ENCODE measurements around the gene SLC2A13. TPM values are rescaled to one million over a fixed set of nuclear protein-coding genes. Genes with fewer than 3 reads are reported as not detected.

SLC2A13 gene
- total RNA-seq, 4 donors from 2014 or later: 1.4 to 2.8 (median 2.3) TPM

DNA sequence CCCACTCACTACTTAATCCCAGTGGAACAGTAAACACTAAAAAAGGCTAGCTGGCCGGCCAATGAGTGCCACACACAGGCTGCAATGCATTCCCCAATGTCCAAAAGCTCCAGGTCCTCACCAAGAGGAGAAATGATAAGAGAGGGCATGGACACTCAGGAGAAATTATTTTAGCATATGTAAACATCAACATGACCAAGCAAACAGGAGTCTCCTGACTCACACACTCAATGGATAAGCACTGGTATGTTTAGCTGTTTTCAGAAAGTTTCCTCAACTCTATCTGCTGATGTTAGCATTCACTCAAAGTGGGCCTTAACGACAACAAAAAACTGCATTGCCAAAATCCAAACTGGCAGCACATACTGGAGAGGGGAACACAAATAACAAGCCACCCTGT lies 105.0 kb downstream of the SLC2A13 start:
- Histone ChIP-seq H3K4me3 (no peak overlapping the region), H3K4me1 (no peaks in the 10 kb centered on the region), H3K9me3 (no peaks in the 10 kb centered on the region), H3K27ac (no peak overlapping the region), H3K36me3 (no peaks in the 10 kb centered on the region), H3K27me3 (no peaks in the 10 kb centered on the region)
- ATAC-seq (no peak), DNase-seq (no peak)
- intact Hi-C loops (cut with DNase I; ENCODE audit: low total_unique reads) (no loop called here), in situ Hi-C loops (cut with MboI; ENCODE audit: low sequenced_read_pairs in 4 of 4) (loop anchor here in 1 of 4 donors (25.0 kb wide), 1 partner anchor 111 kb away; the partner anchor contains the start of gene SLC2A13)
- TF ChIP-seq POLR2A (IDR thresholded peaks at IDR 0.05): no peak
- TF ChIP-seq, protein P1, sequence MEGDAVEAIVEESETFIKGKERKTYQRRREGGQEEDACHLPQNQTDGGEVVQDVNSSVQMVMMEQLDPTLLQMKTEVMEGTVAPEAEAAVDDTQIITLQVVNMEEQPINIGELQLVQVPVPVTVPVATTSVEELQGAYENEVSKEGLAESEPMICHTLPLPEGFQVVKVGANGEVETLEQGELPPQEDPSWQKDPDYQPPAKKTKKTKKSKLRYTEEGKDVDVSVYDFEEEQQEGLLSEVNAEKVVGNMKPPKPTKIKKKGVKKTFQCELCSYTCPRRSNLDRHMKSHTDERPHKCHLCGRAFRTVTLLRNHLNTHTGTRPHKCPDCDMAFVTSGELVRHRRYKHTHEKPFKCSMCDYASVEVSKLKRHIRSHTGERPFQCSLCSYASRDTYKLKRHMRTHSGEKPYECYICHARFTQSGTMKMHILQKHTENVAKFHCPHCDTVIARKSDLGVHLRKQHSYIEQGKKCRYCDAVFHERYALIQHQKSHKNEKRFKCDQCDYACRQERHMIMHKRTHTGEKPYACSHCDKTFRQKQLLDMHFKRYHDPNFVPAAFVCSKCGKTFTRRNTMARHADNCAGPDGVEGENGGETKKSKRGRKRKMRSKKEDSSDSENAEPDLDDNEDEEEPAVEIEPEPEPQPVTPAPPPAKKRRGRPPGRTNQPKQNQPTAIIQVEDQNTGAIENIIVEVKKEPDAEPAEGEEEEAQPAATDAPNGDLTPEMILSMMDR (IDR thresholded peaks at IDR 0.05 in 4 of 5, conservative IDR thresholded peaks at IDR 0.05 in 1 of 5): no peak

DNA sequence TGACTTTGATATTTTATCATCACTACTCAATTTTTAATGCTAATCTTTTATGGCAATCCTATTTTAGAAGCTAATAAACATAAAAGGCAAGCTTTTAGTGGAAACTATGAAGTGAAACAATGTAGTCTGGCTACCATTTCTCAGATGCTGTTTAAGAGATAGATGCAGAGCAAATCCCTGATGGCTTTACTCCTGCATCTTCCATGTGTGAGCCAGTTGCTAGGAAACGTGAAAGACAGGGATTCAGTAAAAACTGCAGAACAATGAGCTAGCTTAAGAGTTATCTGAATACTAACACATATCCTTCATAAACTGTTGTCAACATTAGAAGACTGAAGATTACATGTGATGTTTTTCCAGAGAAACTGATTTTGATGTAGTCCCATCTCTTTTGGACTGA lies 112.6 kb downstream of the SLC2A13 start:
- no peak overlapping the region for H3K27ac ChIP-seq
- no peak overlapping the region for H3K4me3 ChIP-seq
- in situ Hi-C loops (cut with MboI; ENCODE audit: low sequenced_read_pairs in 4 of 4) (no loop called here), intact Hi-C loops (cut with DNase I; ENCODE audit: low total_unique reads) (no loop called here)
- no peak for TF ChIP-seq POLR2A (IDR thresholded peaks at IDR 0.05)
- TF ChIP-seq, protein P1 (IDR thresholded peaks at IDR 0.05 in 4 of 5, conservative IDR thresholded peaks at IDR 0.05 in 1 of 5): no peak
- H3K4me1 ChIP-seq: no peaks in the 10 kb centered on the region
- H3K9me3 ChIP-seq: no peaks in the 10 kb centered on the region
- ATAC-seq: no peak
- H3K27me3 ChIP-seq: no peaks in the 10 kb centered on the region
- no peak for DNase-seq
- no peaks in the 10 kb centered on the region for H3K36me3 ChIP-seq

DNA sequence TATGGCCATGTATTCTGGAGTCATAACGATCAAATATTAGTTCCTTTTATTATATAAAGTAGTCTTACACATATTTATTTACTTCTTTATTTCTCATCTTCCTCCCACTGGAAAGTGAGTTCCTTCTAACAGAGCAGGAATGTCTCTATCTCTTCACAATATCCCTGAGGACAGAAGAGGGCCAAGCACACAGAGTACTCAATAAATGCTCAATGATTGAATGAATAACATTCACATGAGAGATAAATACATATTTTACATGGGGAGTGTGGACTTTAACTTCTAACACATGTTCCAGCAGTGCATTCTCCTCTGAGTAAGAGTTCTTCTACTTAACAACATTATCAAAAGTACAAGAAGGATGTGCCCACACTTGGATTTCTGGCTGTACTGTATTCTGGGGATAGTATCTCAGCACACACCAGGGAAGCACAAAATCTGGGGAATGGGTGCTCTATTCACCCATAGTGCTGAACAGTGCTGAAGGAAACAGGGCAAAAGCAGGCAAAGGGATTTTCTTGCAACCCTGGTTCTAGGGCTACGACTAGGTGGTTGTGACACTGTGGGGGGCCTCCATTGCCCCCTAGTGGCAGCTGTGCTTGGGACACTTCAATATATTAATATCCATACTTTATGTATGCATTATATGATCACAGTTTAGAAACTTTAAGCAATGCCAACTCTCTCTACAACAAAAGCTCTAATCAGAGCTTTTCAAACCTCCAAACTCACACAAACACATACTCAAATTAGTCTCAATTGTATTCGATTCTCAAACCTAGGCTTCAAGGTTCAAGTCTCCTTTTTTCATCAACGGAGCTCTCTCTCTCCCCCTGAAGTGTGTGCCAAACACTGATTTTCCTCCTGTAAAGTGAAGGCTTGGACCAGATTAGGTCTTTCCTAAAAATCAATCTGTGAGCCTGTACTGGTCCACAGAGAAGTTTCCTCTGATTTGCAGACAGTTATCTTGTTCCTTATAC lies 115.5 kb downstream of the SLC2A13 start:
- Histone ChIP-seq H3K4me3 (no peak overlapping the region), H3K9me3 (no peaks in the 10 kb centered on the region), H3K36me3 (no peaks in the 10 kb centered on the region), H3K4me1 (no peaks in the 10 kb centered on the region), H3K27me3 (no peaks in the 10 kb centered on the region), H3K27ac (no peak overlapping the region)
- in situ Hi-C loops (cut with MboI; ENCODE audit: low sequenced_read_pairs in 4 of 4): no loop called here
- ATAC-seq (no peak), DNase-seq (peak in 1 of 2 donors; percentile 13)
- TF ChIP-seq, protein P1 (IDR thresholded peaks at IDR 0.05 in 4 of 5, conservative IDR thresholded peaks at IDR 0.05 in 1 of 5): peak; percentile 28 to 74 (median 56)
- no peak for TF ChIP-seq POLR2A (IDR thresholded peaks at IDR 0.05)
- intact Hi-C loops (cut with DNase I; ENCODE audit: low total_unique reads): no loop called here

DNA sequence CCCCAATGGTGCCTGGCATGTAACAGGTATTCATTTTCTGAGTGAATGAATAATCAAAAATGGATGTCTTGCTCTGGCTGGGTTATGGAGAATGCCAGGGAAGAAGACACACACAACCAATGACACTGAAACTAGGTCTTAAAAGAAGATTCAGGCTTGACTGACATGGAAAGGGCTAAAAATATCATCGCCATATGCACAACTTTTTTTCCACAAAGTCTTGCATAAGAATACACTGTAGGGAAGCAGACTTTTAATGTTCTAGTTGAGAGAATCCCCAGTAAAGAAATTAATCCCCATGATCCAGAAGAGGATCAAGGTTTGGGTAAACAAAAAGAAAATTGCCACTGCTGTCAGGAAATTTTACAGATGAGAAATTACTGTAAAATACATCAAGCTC lies 116.4 kb downstream of the SLC2A13 start:
- Histone ChIP-seq H3K36me3 (no peaks in the 10 kb centered on the region), H3K27ac (no peak overlapping the region), H3K9me3 (no peaks in the 10 kb centered on the region), H3K4me3 (no peak overlapping the region), H3K27me3 (no peaks in the 10 kb centered on the region), H3K4me1 (no peaks in the 10 kb centered on the region)
- TF ChIP-seq POLR2A (IDR thresholded peaks at IDR 0.05): no peak
- TF ChIP-seq, protein P1 (IDR thresholded peaks at IDR 0.05 in 4 of 5, conservative IDR thresholded peaks at IDR 0.05 in 1 of 5): no peak
- DNase-seq: no peak
- in situ Hi-C loops (cut with MboI; ENCODE audit: low sequenced_read_pairs in 4 of 4) (no loop called here), intact Hi-C loops (cut with DNase I; ENCODE audit: low total_unique reads) (no loop called here)
- ATAC-seq: no peak
